DND-41 (cell line): ENCODE results near the gene TNS3.

Experiments
- ATAC-seq: fragments of 200-7000 bp; cut with Tn5 transposase; 3 replicates; pipeline ENCODE4 v1.9.1; 2021; ENCODE audit warnings: low read depth; ENCODE audit not compliant: insufficient read depth
- DNase-seq: peaks from one replicate; pipeline ENCODE4 v3.0.0-alpha.2; 2020
- H2AFZ ChIP-seq: 2 replicates; pipeline ENCODE4 v1.6.0; 2012; ENCODE audit warnings: low read depth, low read length
- H3K27ac ChIP-seq: 2 replicates; pipeline ENCODE4 v1.5.1; 2012; ENCODE audit warnings: low read length, inconsistent platforms
- H3K27me3 ChIP-seq: fragments of 200-600 bp; sonication (generic); 2 replicates; pipeline ENCODE4 v1.6.0; 2012; ENCODE audit warnings: low read length, mild to moderate bottlenecking, inconsistent platforms; ENCODE audit not compliant: insufficient read depth, poor library complexity
- H3K36me3 ChIP-seq: 2 replicates; pipeline ENCODE4 v1.5.1; 2012; ENCODE audit warnings: low read length, inconsistent platforms; ENCODE audit not compliant: insufficient read depth
- H3K4me1 ChIP-seq: 2 replicates; pipeline ENCODE4 v1.5.1; 2012; ENCODE audit warnings: mild to moderate bottlenecking, low read length; ENCODE audit not compliant: insufficient read depth
- H3K4me2 ChIP-seq: 2 replicates; pipeline ENCODE4 v1.6.0; 2012; ENCODE audit warnings: mild to moderate bottlenecking, moderate library complexity, low read length, inconsistent platforms; ENCODE audit not compliant: insufficient read depth
- H3K4me3 ChIP-seq, 2 experiments: fragments of 200-600 bp in 1 of 2; shearing (Covaris generic) in 1 of 2; 2 replicates each; pipeline ENCODE4 v1.5.1; 2012 to 2016; ENCODE audit warnings: inconsistent platforms in 2 of 2, low read length in 2 of 2, mild to moderate bottlenecking in 2 of 2, low read depth in 1 of 2, moderate library complexity in 1 of 2
- H3K79me2 ChIP-seq: 2 replicates; pipeline ENCODE4 v1.6.0; 2012; ENCODE audit warnings: low read length, inconsistent platforms; ENCODE audit not compliant: insufficient read depth
- H3K9ac ChIP-seq: 2 replicates; pipeline ENCODE4 v1.6.0; 2012; ENCODE audit warnings: low read depth, mild to moderate bottlenecking, inconsistent platforms, low read length, moderate library complexity
- H3K9me3 ChIP-seq: 2 replicates; pipeline ENCODE4 v1.5.1; 2012; ENCODE audit warnings: low read length, moderate library complexity, mild to moderate bottlenecking, inconsistent platforms; ENCODE audit not compliant: insufficient read depth, severe bottlenecking
- H4K20me1 ChIP-seq: 2 replicates; pipeline ENCODE4 v1.6.0; 2012; ENCODE audit warnings: low read length; ENCODE audit not compliant: insufficient read depth
- CTCF ChIP-seq: IDR thresholded peaks from 2 replicates; pipeline ENCODE4 v1.5.1; 2012; ENCODE audit warnings: borderline replicate concordance, low read length, moderate library complexity, mild to moderate bottlenecking; ENCODE audit not compliant: poor library complexity, severe bottlenecking; ENCODE audit errors: extremely low read depth
- EZH2 ChIP-seq: IDR thresholded peaks from 3 replicates; pipeline ENCODE4 v1.6.1; 2012; ENCODE audit warnings: borderline replicate concordance, low read depth, mild to moderate bottlenecking, moderate library complexity, low read length, inconsistent platforms; ENCODE audit not compliant: severe bottlenecking

Gene TNS3

GRCh38 chr7:47601119-47601880 lies 19.4 kb upstream of the TNS3 start:
- no peaks in the 10 kb centered on the region for H3K36me3 ChIP-seq
- no peak for TF ChIP-seq EZH2
- TF ChIP-seq CTCF, result no peak
- no peak overlapping the region for H3K4me2 ChIP-seq
- H4K20me1 ChIP-seq, result no peaks in the 10 kb centered on the region
- no peak overlapping the region for H3K4me3 ChIP-seq
- no peaks in the 10 kb centered on the region for H3K79me2 ChIP-seq
- no peak for DNase-seq
- H3K27ac ChIP-seq, result no peak overlapping the region
- H2AFZ ChIP-seq, result no peak overlapping the region
- ATAC-seq, result no peak
- H3K27me3 ChIP-seq, result no peaks in the 10 kb centered on the region
- H3K9ac ChIP-seq, result no peak overlapping the region
- H3K4me1 ChIP-seq, result no peaks in the 10 kb centered on the region
- peaks cover 17% of the 10 kb centered on the region for H3K9me3 ChIP-seq

DNA sequence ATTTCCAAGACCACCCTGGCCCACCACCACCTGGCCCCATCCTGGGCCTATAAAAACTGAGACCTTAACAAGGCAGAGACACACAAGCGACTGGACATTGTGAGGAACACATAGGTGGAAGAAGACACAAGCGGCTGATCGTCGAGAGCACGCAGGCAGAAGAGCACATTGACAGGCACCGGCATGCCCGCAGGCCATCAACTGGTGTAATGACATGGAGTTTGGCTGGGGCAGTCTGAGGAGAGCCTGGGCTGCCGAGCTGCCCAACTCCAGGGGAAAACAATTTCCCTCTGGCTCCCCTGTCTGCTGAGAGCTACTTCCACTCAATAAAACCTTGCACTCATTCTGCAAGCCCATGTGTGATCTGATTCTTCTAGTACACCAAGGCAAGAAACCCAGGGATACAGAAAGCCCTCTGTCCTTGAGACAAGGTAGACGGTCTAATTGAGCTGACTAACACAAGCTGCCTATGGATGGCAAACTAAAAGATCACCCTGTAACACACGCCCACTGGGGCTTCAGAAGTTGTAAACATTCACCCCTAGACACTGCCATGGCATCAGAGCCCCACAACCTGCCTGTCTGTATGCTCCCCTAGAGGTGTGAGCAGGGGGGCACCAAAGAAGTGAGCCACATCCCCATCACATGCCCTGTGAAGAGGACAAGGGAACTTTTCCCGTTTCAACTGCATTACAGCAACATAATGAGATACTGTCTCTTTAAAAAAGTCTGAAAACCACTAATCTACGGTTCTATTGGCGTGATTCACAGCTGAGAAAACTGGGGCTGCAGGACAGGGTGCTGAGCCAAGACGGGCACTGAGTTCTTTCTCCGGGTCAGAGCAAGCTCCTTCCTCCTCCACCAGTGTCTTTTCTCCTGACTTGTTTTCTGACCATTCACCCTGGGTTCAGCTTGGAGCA lies 18.5 kb upstream of the TNS3 start:
- no peak for ATAC-seq
- Histone ChIP-seq H2AFZ (no peak overlapping the region), H3K36me3 (no peaks in the 10 kb centered on the region), H3K79me2 (no peaks in the 10 kb centered on the region), H3K27me3 (no peaks in the 10 kb centered on the region), H3K4me2 (no peak overlapping the region), H4K20me1 (no peaks in the 10 kb centered on the region), H3K4me3 (no peak overlapping the region), H3K27ac (no peak overlapping the region), H3K9ac (no peak overlapping the region), H3K9me3 (peaks cover 17% of the 10 kb centered on the region), H3K4me1 (no peaks in the 10 kb centered on the region)
- no peak for TF ChIP-seq CTCF
- TF ChIP-seq EZH2, result no peak
- no peak for DNase-seq

DNA sequence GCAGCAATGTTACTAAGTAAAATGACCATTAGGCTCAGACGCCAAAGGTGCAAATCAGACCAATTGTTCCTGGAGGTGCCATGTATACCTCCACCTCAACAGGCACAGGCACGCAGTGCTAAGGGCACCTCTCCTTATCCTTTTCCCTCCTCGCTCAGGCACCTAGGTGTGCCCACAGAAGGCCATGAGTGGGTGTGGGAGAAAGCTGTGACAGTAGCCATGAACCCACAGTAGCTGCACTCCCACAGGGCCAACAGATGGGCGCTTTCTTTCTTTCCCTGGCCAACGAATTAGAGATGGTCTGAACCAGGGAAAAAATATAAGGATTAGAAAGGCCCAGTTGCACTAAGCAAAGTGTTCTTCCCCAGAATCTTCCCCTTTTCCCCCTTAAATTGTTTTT lies 15.5 kb upstream of the TNS3 start:
- H3K4me2 ChIP-seq, result no peak overlapping the region
- ATAC-seq (no peak), DNase-seq (no peak)
- H3K4me1 ChIP-seq, result no peaks in the 10 kb centered on the region
- TF ChIP-seq EZH2 (no peak), CTCF (no peak)
- peaks cover 17% of the 10 kb centered on the region for H3K9me3 ChIP-seq
- H3K27me3 ChIP-seq, result no peaks in the 10 kb centered on the region
- no peak overlapping the region for H3K4me3 ChIP-seq
- no peak overlapping the region for H3K9ac ChIP-seq
- no peaks in the 10 kb centered on the region for H4K20me1 ChIP-seq
- no peak overlapping the region for H2AFZ ChIP-seq
- H3K27ac ChIP-seq, result no peak overlapping the region
- H3K36me3 ChIP-seq, result no peaks in the 10 kb centered on the region
- H3K79me2 ChIP-seq, result no peaks in the 10 kb centered on the region
